IgD-negative memory B cell (primary cell): ENCODE data around the gene NQO2. TPM values are rescaled to one million over a fixed set of nuclear protein-coding genes. Genes with fewer than 3 reads are reported as not detected.

ENCODE experiments used
- polyA plus RNA-seq: library from polyadenylated mRNA; unstranded; fragments of 300-500 nt; fragmentation: Illumina TruSeq; gene quantifications from one replicate; pipeline ENCODE4 v1.2.3, GENCODE V29; 2021

Gene NQO2
- polyA plus RNA-seq, 1 donor from 2014 or later, result 27.6 TPM

Other genes starting within 250 kb of the NQO2 start
- gene MYLK4, start 249.0 kb upstream of the NQO2 start, polyA plus RNA-seq, result 0.08 TPM
- gene WRNIP1, start 234.5 kb upstream of the NQO2 start, polyA plus RNA-seq, result 34.5 TPM
- 85.6 TPM for gene SERPINB1, start 158.0 kb upstream of the NQO2 start, polyA plus RNA-seq
- 20.1 TPM for gene SERPINB9, start 96.6 kb upstream of the NQO2 start, polyA plus RNA-seq
- gene SERPINB6, start 28.3 kb upstream of the NQO2 start, polyA plus RNA-seq, result 77.8 TPM
- 13.0 TPM for gene RIPK1, start 68.6 kb downstream of the NQO2 start, polyA plus RNA-seq
- gene BPHL, start 118.8 kb downstream of the NQO2 start, polyA plus RNA-seq, result 17.3 TPM
- 12.8 TPM for gene TUBB2A, start 157.7 kb downstream of the NQO2 start, polyA plus RNA-seq
- gene TUBB2B, start 227.8 kb downstream of the NQO2 start, polyA plus RNA-seq, result 0.55 TPM